H1 (cell line): ENCODE results near the gene NONO. TPM values are rescaled to one million over a fixed set of nuclear protein-coding genes. Genes with fewer than 3 reads are reported as not detected.

ENCODE experiments used
- CTCF ChIA-PET: fragments of 300-600 bp; sonication (Branson Sonifier 250); formaldehyde crosslinking; loops from one replicate; lab custom pipeline; 2021; ENCODE audit not compliant: partially characterized antibody; lab: Charles Lee
- POLR2A ChIA-PET: fragments of 300-600 bp; sonication (Branson Sonifier 250); formaldehyde crosslinking; loops from one replicate; lab custom pipeline; 2021; ENCODE audit warnings: inconsistent platforms; ENCODE audit not compliant: partially characterized antibody; lab: Charles Lee
- DNase-seq, 2 experiments: peaks; one replicate each; pipeline versions ENCODE4 v3.0.0 to v3.0.0-alpha.2; 2010 to 2022; ENCODE audit warnings: low spot score in 2 of 2, low read depth in 1 of 2, mixed read lengths in 1 of 2
- FAIRE-seq: peaks from 2 replicates; lab custom pipeline; 2011; peaks lifted over from hg19 to GRCh38; lab: Jason Lieb, UNC
- H2AFZ ChIP-seq: 2 replicates; pipeline ENCODE4 v1.8.1; 2012; ENCODE audit warnings: low read length, inconsistent platforms
- H2AK5ac ChIP-seq: 2 replicates; pipeline ENCODE4 v1.6.1; 2013; ENCODE audit warnings: low read depth, low read length
- H2BK120ac ChIP-seq: replicated peaks from 2 replicates; pipeline ENCODE3; 2013; ENCODE audit warnings: low read depth, low read length, inconsistent platforms
- H2BK12ac ChIP-seq: 2 replicates; pipeline ENCODE4 v1.6.1; 2013; ENCODE audit warnings: low read depth, low read length
- H2BK15ac ChIP-seq: 2 replicates; pipeline ENCODE4 v1.6.1; 2013; ENCODE audit warnings: low read length
- H2BK20ac ChIP-seq: 2 replicates; pipeline ENCODE4 v1.6.1; 2013; ENCODE audit warnings: low read length
- H2BK5ac ChIP-seq: 2 replicates; pipeline ENCODE4 v1.6.1; 2013; ENCODE audit warnings: low read depth, low read length
- H3K14ac ChIP-seq: 2 replicates; pipeline ENCODE4 v1.6.1; 2013; ENCODE audit warnings: inconsistent platforms; ENCODE audit not compliant: insufficient read length
- H3K18ac ChIP-seq: 2 replicates; pipeline ENCODE4 v1.6.1; 2013; ENCODE audit warnings: low read length; ENCODE audit errors: extremely low read depth
- H3K23ac ChIP-seq: 2 replicates; pipeline ENCODE4 v1.6.1; 2013; ENCODE audit warnings: inconsistent platforms; ENCODE audit not compliant: insufficient read length
- H3K23me2 ChIP-seq: 2 replicates; pipeline ENCODE4 v1.6.1; 2013; ENCODE audit warnings: low read depth, low read length
- H3K27ac ChIP-seq: 2 replicates; pipeline ENCODE4 v1.6.1; 2011; ENCODE audit warnings: low read depth, low read length, inconsistent platforms
- H3K27me3 ChIP-seq, 4 experiments: replicated peaks in 1 of 4; 1 replicate in 1 of 4; 2 replicates in 3 of 4; pipeline versions ENCODE4 v1.6.1 to v1.8.1; 2011 to 2013; ENCODE audit warnings: low read length in 3 of 4, mild to moderate bottlenecking in 3 of 4, inconsistent platforms in 2 of 4, mixed read lengths in 2 of 4, moderate library complexity in 1 of 4; ENCODE audit not compliant: control insufficient read depth in 3 of 4, insufficient read depth in 3 of 4; ENCODE audit errors: extremely low read depth in 1 of 4
- H3K36me3 ChIP-seq, 4 experiments: 2 replicates each; pipeline versions ENCODE4 v1.6.1 to v1.8.1; 2011 to 2013; ENCODE audit warnings: mild to moderate bottlenecking in 4 of 4, low read length in 3 of 4, moderate library complexity in 2 of 4, control low read depth in 1 of 4, inconsistent platforms in 1 of 4; ENCODE audit not compliant: insufficient read depth in 4 of 4, control insufficient read depth in 2 of 4
- H3K4ac ChIP-seq: replicated peaks from 2 replicates; pipeline ENCODE3; 2013; ENCODE audit warnings: low read length, low read depth, mixed read lengths, inconsistent platforms; ENCODE audit not compliant: insufficient read length
- H3K4me1 ChIP-seq, 4 experiments: replicated peaks in 1 of 4; 1 replicate in 1 of 4; 2 replicates in 3 of 4; pipeline versions ENCODE4 v1.6.1 to v1.8.1; 2011 to 2013; ENCODE audit warnings: low read length in 3 of 4, inconsistent platforms in 2 of 4, mixed read lengths in 1 of 4; ENCODE audit not compliant: insufficient read depth in 4 of 4, control insufficient read depth in 3 of 4
- H3K4me2 ChIP-seq, 2 experiments: 2 replicates each; pipeline versions ENCODE4 v1.6.1 to v1.8.1; 2011 to 2013; ENCODE audit warnings: low read depth in 2 of 2, low read length in 2 of 2, control low read depth in 1 of 2, inconsistent platforms in 1 of 2, mild to moderate bottlenecking in 1 of 2; ENCODE audit not compliant: insufficient read depth in 1 of 2
- H3K4me3 ChIP-seq, 4 experiments: fragments of 200-600, 300-600 bp in 1 of 4; sonication (generic), shearing (Covaris generic), sonication (Bioruptor Twin) in 1 of 4; 2 replicates each; pipeline versions ENCODE4 v1.5.1 to v1.8.1; 2011 to 2016; ENCODE audit warnings: low read length in 4 of 4, low read depth in 3 of 4, control low read depth in 2 of 4, inconsistent platforms in 2 of 4, mild to moderate bottlenecking in 2 of 4, mixed read lengths in 1 of 4, moderate library complexity in 1 of 4; ENCODE audit not compliant: insufficient read depth in 2 of 4; ENCODE audit errors: extremely low read depth in 1 of 4
- H3K56ac ChIP-seq: replicated peaks from 2 replicates; pipeline ENCODE3; 2013; ENCODE audit warnings: low read depth, mild to moderate bottlenecking, mixed read lengths, low read length, inconsistent platforms; ENCODE audit not compliant: insufficient read length
- H3K79me1 ChIP-seq: 2 replicates; pipeline ENCODE4 v1.6.1; 2013; ENCODE audit warnings: low read depth, low read length, control low read depth
- H3K79me2 ChIP-seq, 2 experiments: 2 replicates each; pipeline versions ENCODE4 v1.6.1 to v1.8.1; 2012 to 2013; ENCODE audit warnings: low read length in 2 of 2, mild to moderate bottlenecking in 2 of 2, inconsistent platforms in 1 of 2; ENCODE audit not compliant: insufficient read depth in 2 of 2, control insufficient read depth in 1 of 2
- H3K9ac ChIP-seq, 4 experiments: replicated peaks in 1 of 4; 1 replicate in 1 of 4; 2 replicates in 3 of 4; pipeline versions ENCODE4 v1.6.1 to v1.8.1; 2011 to 2013; ENCODE audit warnings: low read depth in 3 of 4, low read length in 3 of 4, control low read depth in 2 of 4, mild to moderate bottlenecking in 2 of 4, moderate library complexity in 2 of 4, inconsistent platforms in 1 of 4; ENCODE audit errors: extremely low read depth in 1 of 4
- H3K9me3 ChIP-seq, 2 experiments: 2 replicates each; pipeline versions ENCODE4 v1.6.1 to v1.8.1; 2012 to 2013; ENCODE audit warnings: mild to moderate bottlenecking in 2 of 2, moderate library complexity in 2 of 2, control low read depth in 1 of 2, inconsistent platforms in 1 of 2, low read depth in 1 of 2, low read length in 1 of 2, mixed read lengths in 1 of 2; ENCODE audit not compliant: insufficient read depth in 2 of 2
- H4K20me1 ChIP-seq, 2 experiments: replicated peaks in 1 of 2; 2 replicates each; pipeline versions ENCODE3 to v1.8.1; 2011 to 2013; ENCODE audit warnings: inconsistent platforms in 2 of 2, low read length in 2 of 2, mild to moderate bottlenecking in 1 of 2; ENCODE audit not compliant: insufficient read depth in 2 of 2, control insufficient read depth in 1 of 2
- H4K5ac ChIP-seq: 2 replicates; pipeline ENCODE4 v1.6.1; 2013; ENCODE audit warnings: low read length, low read depth, mixed read lengths, inconsistent platforms; ENCODE audit not compliant: insufficient read length
- H4K8ac ChIP-seq: 2 replicates; pipeline ENCODE4 v1.8.0; 2013; ENCODE audit warnings: mild to moderate bottlenecking, moderate library complexity, low read length, inconsistent platforms; ENCODE audit not compliant: insufficient read depth; ENCODE audit errors: extremely low read depth
- H4K91ac ChIP-seq: replicated peaks from 2 replicates; pipeline ENCODE3; 2013; ENCODE audit warnings: low read length, mixed read lengths, inconsistent platforms; ENCODE audit not compliant: insufficient read length
- CHD1 ChIP-seq: IDR thresholded peaks from 2 replicates; pipeline ENCODE4 v1.6.1; 2012; ENCODE audit warnings: low read depth, low read length, improper control_type of control experiment
- EGR1 ChIP-seq: IDR thresholded peaks from 2 replicates; pipeline ENCODE4 v1.6.1; 2011; ENCODE audit warnings: low read depth, low read length, borderline replicate concordance
- GTF2F1 ChIP-seq: IDR thresholded peaks from 2 replicates; pipeline ENCODE4 v1.6.1; 2012; ENCODE audit warnings: low read depth, low read length, improper control_type of control experiment, borderline replicate concordance
- HDAC6 ChIP-seq: IDR thresholded peaks from one replicate; pipeline ENCODE4 v1.7.1; 2012; ENCODE audit warnings: low read depth, mild to moderate bottlenecking, inconsistent platforms, low read length, moderate library complexity
- PHF8 ChIP-seq: fragments of 200-600 bp; sonication (generic); conservative IDR thresholded peaks from 2 replicates; pipeline ENCODE4 v1.7.1; 2012; ENCODE audit warnings: low read depth, mild to moderate bottlenecking, inconsistent platforms, low read length, moderate library complexity
- RAD21 ChIP-seq, 2 experiments: IDR thresholded peaks in 1 of 2; conservative IDR thresholded peaks in 1 of 2; 2 replicates each; pipeline ENCODE4 v1.6.1; 2011; ENCODE audit warnings: low read depth in 2 of 2, low read length in 2 of 2, improper control_type of control experiment in 1 of 2, inconsistent platforms in 1 of 2, mild to moderate bottlenecking in 1 of 2, moderate library complexity in 1 of 2
- RFX5 ChIP-seq: IDR thresholded peaks from 2 replicates; pipeline ENCODE4 v1.6.1; 2011; ENCODE audit warnings: low read depth, low read length, improper control_type of control experiment, borderline replicate concordance
- RNF2 ChIP-seq: fragments of 200-900, 300-1000 bp; sonication (generic); IDR thresholded peaks from 2 replicates; pipeline ENCODE4 v1.7.1; 2016; ENCODE audit warnings: borderline replicate concordance, low read depth, mild to moderate bottlenecking, antibody characterized with exemption, low read length; ENCODE audit not compliant: poor library complexity, severe bottlenecking; ENCODE audit errors: missing control alignments
- RXRA ChIP-seq: IDR thresholded peaks from 2 replicates; pipeline ENCODE4 v1.6.1; 2011; ENCODE audit warnings: low read depth, mild to moderate bottlenecking, low read length, moderate library complexity; ENCODE audit not compliant: insufficient read depth
- SIX5 ChIP-seq: IDR thresholded peaks from 2 replicates; pipeline ENCODE4 v1.6.1; 2011; ENCODE audit warnings: mild to moderate bottlenecking, low read depth, low read length
- WGBS, 2 experiments: shearing (Covaris generic) in 1 of 2; methylation state at CpG; one replicate each; pipeline versions ENCODE4 v1.1.6 to v1.1.7; 2013 to 2015; ENCODE audit warnings: low lambda C conversion rate in 2 of 2, mixed read lengths in 2 of 2, inconsistent platforms in 1 of 2, low coverage in 1 of 2, missing lambda C conversion rate in 1 of 2; ENCODE audit not compliant: insufficient replicate concordance in 2 of 2, insufficient coverage in 1 of 2, insufficient read length in 1 of 2; ENCODE audit errors: extremely low coverage in 1 of 2, missing lambda C conversion rate in 1 of 2; 5-methylcytosine and 5-hydroxymethylcytosine counted together
- polyA plus RNA-seq, 7 experiments: library from polyadenylated mRNA; depleted of rRNA in 3 of 7; stranded (reverse) in 5 of 7; unstranded in 2 of 7; fragments of >200 nt in 5 of 7; fragments of 200-250 nt in 2 of 7; gene quantifications; 1 replicate in 5 of 7; 2 replicates in 1 of 7; 4 replicates in 1 of 7; pipeline versions ENCODE4 v1.2.1 to v1.2.3, GENCODE V29; 2011 to 2013; ENCODE audit warnings: missing spikeins in 2 of 7, mixed read lengths in 2 of 7
- total RNA-seq: library from RNA; stranded (reverse); fragmentation: NEBNext Ultra II Directional; extraction: Animal tissue kit (Norgen Biotek cat#: 25700); gene quantifications from 2 replicates; pipeline ENCODE4 v1.2.1, GENCODE V29; 2021
- TF ChIP-seq, protein P1 (sequence below), 3 experiments: IDR thresholded peaks; 1 replicate in 2 of 3; 2 replicates in 1 of 3; pipeline versions ENCODE4 v1.5.1 to v1.6.1; 2011; ENCODE audit warnings: low read length in 3 of 3, mild to moderate bottlenecking in 3 of 3, inconsistent platforms in 2 of 3, low read depth in 1 of 3, moderate library complexity in 1 of 3; ENCODE audit not compliant: insufficient read depth in 1 of 3; ENCODE audit errors: control extremely low read depth in 1 of 3

Gene NONO
- total and polyA plus RNA-seq, 2 of the 8 experiments (the other 6 are each of a cell fraction or from before 2014, with no cell fraction given): 641 to 728 TPM

DNA sequence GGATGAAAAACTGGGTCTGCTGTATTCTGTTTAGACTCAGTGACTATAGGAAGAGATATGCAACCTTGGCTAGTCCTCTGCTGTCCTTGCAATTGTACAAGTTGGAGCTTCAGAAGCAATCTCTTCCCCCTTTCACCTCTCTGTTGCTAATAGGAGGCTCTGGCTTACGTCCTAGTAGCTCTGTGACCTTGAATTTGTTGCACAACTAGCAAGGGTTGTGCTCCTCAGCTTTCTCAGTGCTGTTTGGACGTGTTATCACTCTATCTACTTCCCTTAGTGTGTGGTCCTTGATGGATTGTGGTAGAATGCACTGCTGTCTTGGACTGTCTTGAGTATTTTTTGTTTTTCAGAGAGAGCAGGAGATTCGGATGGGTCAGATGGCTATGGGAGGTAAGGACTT is 14.7 kb downstream of the NONO start:
- no peaks in the 10 kb centered on the region for H3K4me1 ChIP-seq
- ChIA-PET CTCF (no interaction called here), POLR2A (interaction anchor here (0.6 to 18.0 kb wide), 5 partner anchors 8 to 192 kb away, joined by 3 to 215 read pairs (median 4); partner anchors contain the start of gene NONO)
- H2BK15ac ChIP-seq: no peak overlapping the region
- no peak overlapping the region for H3K4me2 ChIP-seq
- H2AK5ac ChIP-seq: no peak overlapping the region
- H2BK12ac ChIP-seq: no peak overlapping the region
- no peak overlapping the region for H3K9ac ChIP-seq
- H2AFZ ChIP-seq: no peak overlapping the region
- H3K27ac ChIP-seq: no peak overlapping the region
- no peaks in the 10 kb centered on the region for H3K27me3 ChIP-seq
- H2BK5ac ChIP-seq: no peak overlapping the region
- FAIRE-seq (no peak), DNase-seq (no peak)
- H2BK20ac ChIP-seq: no peak overlapping the region
- H4K8ac ChIP-seq: no peak overlapping the region
- no peak overlapping the region for H3K4ac ChIP-seq
- no peak overlapping the region for H3K4me3 ChIP-seq
- no peak overlapping the region for H3K56ac ChIP-seq
- WGBS, 2 experiments: 88% methylated on average over 3 of the region's 3 CpGs; no CpG with 5 or more reads in 1 of the 2 experiments
- H3K36me3 ChIP-seq: peaks cover 24 to 78% (median 58%) of the 10 kb centered on the region in 4 experiments
- H3K9me3 ChIP-seq: no peaks in the 10 kb centered on the region
- no peaks in the 10 kb centered on the region for H3K23me2 ChIP-seq
- no peak overlapping the region for H3K23ac ChIP-seq
- peaks cover 5 to 10% of the 10 kb centered on the region in 2 experiments for H4K20me1 ChIP-seq
- no peak overlapping the region for H3K14ac ChIP-seq
- H3K18ac ChIP-seq: no peak overlapping the region
- no peak overlapping the region for H2BK120ac ChIP-seq
- no peaks in the 10 kb centered on the region for H3K79me1 ChIP-seq
- no peak overlapping the region for H4K5ac ChIP-seq
- no peaks in the 10 kb centered on the region for H3K79me2 ChIP-seq
- no peak overlapping the region for H4K91ac ChIP-seq
- TF ChIP-seq, protein P1, sequence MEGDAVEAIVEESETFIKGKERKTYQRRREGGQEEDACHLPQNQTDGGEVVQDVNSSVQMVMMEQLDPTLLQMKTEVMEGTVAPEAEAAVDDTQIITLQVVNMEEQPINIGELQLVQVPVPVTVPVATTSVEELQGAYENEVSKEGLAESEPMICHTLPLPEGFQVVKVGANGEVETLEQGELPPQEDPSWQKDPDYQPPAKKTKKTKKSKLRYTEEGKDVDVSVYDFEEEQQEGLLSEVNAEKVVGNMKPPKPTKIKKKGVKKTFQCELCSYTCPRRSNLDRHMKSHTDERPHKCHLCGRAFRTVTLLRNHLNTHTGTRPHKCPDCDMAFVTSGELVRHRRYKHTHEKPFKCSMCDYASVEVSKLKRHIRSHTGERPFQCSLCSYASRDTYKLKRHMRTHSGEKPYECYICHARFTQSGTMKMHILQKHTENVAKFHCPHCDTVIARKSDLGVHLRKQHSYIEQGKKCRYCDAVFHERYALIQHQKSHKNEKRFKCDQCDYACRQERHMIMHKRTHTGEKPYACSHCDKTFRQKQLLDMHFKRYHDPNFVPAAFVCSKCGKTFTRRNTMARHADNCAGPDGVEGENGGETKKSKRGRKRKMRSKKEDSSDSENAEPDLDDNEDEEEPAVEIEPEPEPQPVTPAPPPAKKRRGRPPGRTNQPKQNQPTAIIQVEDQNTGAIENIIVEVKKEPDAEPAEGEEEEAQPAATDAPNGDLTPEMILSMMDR (IDR thresholded peaks at IDR 0.05; ENCODE audit: control extremely low read depth in 1 of 3, insufficient read depth in 1 of 3, low read depth in 1 of 3, low read length in 3 of 3): no peak
- TF ChIP-seq HDAC6 (no peak), PHF8 (no peak), CHD1 (no peak), RNF2 (no peak), RAD21 (IDR thresholded peaks at IDR 0.05 in 1 of 2, conservative IDR thresholded peaks at IDR 0.05 in 1 of 2; ENCODE audit: low read depth in 2 of 2, low read length in 2 of 2) (no peak), EGR1 (no peak), RXRA (no peak), GTF2F1 (no peak), SIX5 (no peak), RFX5 (no peak)
